ENCODE measurements around the gene STUB1.

Gene STUB1

GRCh38 chr16:646679-647172 is 33.5 kb upstream of the STUB1 start:
- no peak overlapping the region for H3K4me3 ChIP-seq (ENCODE audit: low read length)
- no peak for TF ChIP-seq CTCF (conservative IDR thresholded peaks at IDR 0.05; ENCODE audit: low read length)
- DNase-seq (ENCODE audit: low read depth), result no peak

- TF ChIP-seq CTCF (conservative IDR thresholded peaks at IDR 0.05; ENCODE audit: low read length), result no peak
- no peak overlapping the region for H3K4me3 ChIP-seq (ENCODE audit: low read length)
- DNase-seq (ENCODE audit: low read depth), result no peak
Observed at GRCh38 chr16:647173-647902, 32.9 kb upstream of the STUB1 start.

- DNase-seq (ENCODE audit: low read depth), result peak; percentile 25
- TF ChIP-seq CTCF (conservative IDR thresholded peaks at IDR 0.05; ENCODE audit: low read length), result peak; percentile 41
- peak overlapping the region; percentile 77 for H3K4me3 ChIP-seq (ENCODE audit: low read length)
Observed at GRCh38 chr16:648071-648780, 32.0 kb upstream of the STUB1 start.

GRCh38 chr16:648781-649589 is 31.2 kb upstream of the STUB1 start, which contains the start of gene WDR90:
Gene WDR90 (plus strand): TSS chr16:649365. CDS start chr16:649417, 52 bp downstream.
- H3K4me3 ChIP-seq (ENCODE audit: low read length), result peak within 1 kb of the TSS; percentile 77
- TF ChIP-seq CTCF (conservative IDR thresholded peaks at IDR 0.05; ENCODE audit: low read length), result no peak
- DNase-seq (ENCODE audit: low read depth), result peak; percentile 89

GRCh38 chr16:649631-650030 is 30.6 kb upstream of the STUB1 start:
- TF ChIP-seq CTCF (conservative IDR thresholded peaks at IDR 0.05; ENCODE audit: low read length), result no peak
- peak overlapping the region; percentile 77 for H3K4me3 ChIP-seq (ENCODE audit: low read length)
- no peak for DNase-seq (ENCODE audit: low read depth)

GRCh38 chr16:651844-652243 is 28.4 kb upstream of the STUB1 start:
- TF ChIP-seq CTCF (conservative IDR thresholded peaks at IDR 0.05; ENCODE audit: low read length), result no peak
- no peak for DNase-seq (ENCODE audit: low read depth)
- H3K4me3 ChIP-seq (ENCODE audit: low read length), result no peak overlapping the region

All from AG10803 (cell line).